ENCODE measurements around the gene DCN. TPM values are rescaled to one million over a fixed set of nuclear protein-coding genes. Genes with fewer than 3 reads are reported as not detected.

DCN gene
- total RNA-seq, 1 donor from 2014 or later, result 0.20 TPM

- DNase-seq (ENCODE audit: low read depth in 2 of 2), result no peak
These were observed 3.5 kb upstream of the DCN start for GRCh38 chr12:91186156-91186555.

- DNase-seq (ENCODE audit: low read depth in 2 of 2), result no peak
These were observed 2.8 kb upstream of the DCN start for GRCh38 chr12:91185421-91185820.

- no peak for DNase-seq (ENCODE audit: low read depth in 2 of 2)
These were observed 934 bp upstream of the DCN start for GRCh38 chr12:91183551-91183950.

GRCh38 chr12:91180582-91181395, 1.8 kb downstream of the DCN start:
- DNase-seq (ENCODE audit: low read depth in 2 of 2), result no peak

GRCh38 chr12:91179966-91180561, 2.6 kb downstream of the DCN start:
- DNase-seq (ENCODE audit: low read depth in 2 of 2), result no peak

GRCh38 chr12:91179315-91179714, 3.3 kb downstream of the DCN start:
- DNase-seq (ENCODE audit: low read depth in 2 of 2), result no peak

GRCh38 chr12:91178781-91179180, 3.8 kb downstream of the DCN start:
- no peak for DNase-seq (ENCODE audit: low read depth in 2 of 2)

- DNase-seq (ENCODE audit: low read depth in 2 of 2), result peak in 1 of 2 donors; percentile 3
These were observed 4.5 kb downstream of the DCN start for GRCh38 chr12:91178139-91178561.

- DNase-seq (ENCODE audit: low read depth in 2 of 2), result no peak
These were observed 5.2 kb downstream of the DCN start for GRCh38 chr12:91177381-91177780.

GRCh38 chr12:91176915-91177314, 5.7 kb downstream of the DCN start:
- no peak for DNase-seq (ENCODE audit: low read depth in 2 of 2)

- no peak for DNase-seq (ENCODE audit: low read depth in 2 of 2)
These were observed 6.3 kb downstream of the DCN start for GRCh38 chr12:91176358-91176757.

- DNase-seq (ENCODE audit: low read depth in 2 of 2), result no peak
These were observed 9.5 kb downstream of the DCN start for GRCh38 chr12:91173124-91173523.

- DNase-seq (ENCODE audit: low read depth in 2 of 2), result no peak
These were observed 10.5 kb downstream of the DCN start for GRCh38 chr12:91172096-91172495.

GRCh38 chr12:91171476-91171875, 11.1 kb downstream of the DCN start:
- no peak for DNase-seq (ENCODE audit: low read depth in 2 of 2)

GRCh38 chr12:91163116-91163515, 19.5 kb downstream of the DCN start:
- DNase-seq (ENCODE audit: low read depth in 2 of 2), result no peak

- no peak for DNase-seq (ENCODE audit: low read depth in 2 of 2)
These were observed 21.6 kb downstream of the DCN start for GRCh38 chr12:91161009-91161408.

- no peak for DNase-seq (ENCODE audit: low read depth in 2 of 2)
These were observed 26.6 kb downstream of the DCN start for GRCh38 chr12:91155990-91156389.

GRCh38 chr12:91154131-91154530, 28.5 kb downstream of the DCN start:
- DNase-seq (ENCODE audit: low read depth in 2 of 2), result no peak

- no peak for DNase-seq (ENCODE audit: low read depth in 2 of 2)
These were observed 38.6 kb downstream of the DCN start for GRCh38 chr12:91144053-91144452.

GRCh38 chr12:91143206-91143605, 39.4 kb downstream of the DCN start:
- DNase-seq (ENCODE audit: low read depth in 2 of 2), result no peak

GRCh38 chr12:91142221-91142631, 40.4 kb downstream of the DCN start:
- DNase-seq (ENCODE audit: low read depth in 2 of 2), result no peak

GRCh38 chr12:91140026-91140931, 42.3 kb downstream of the DCN start:
- no peak for DNase-seq (ENCODE audit: low read depth in 2 of 2)
